H1 (cell line): Measurements from ENCODE around the gene LPP. TPM values are rescaled to one million over a fixed set of nuclear protein-coding genes. Genes with fewer than 3 reads are reported as not detected.

Experiments
- CTCF ChIA-PET: fragments of 300-600 bp; sonication (Branson Sonifier 250); formaldehyde crosslinking; loops from one replicate; lab custom pipeline; 2021; ENCODE audit not compliant: partially characterized antibody; lab: Charles Lee
- POLR2A ChIA-PET: fragments of 300-600 bp; sonication (Branson Sonifier 250); formaldehyde crosslinking; loops from one replicate; lab custom pipeline; 2021; ENCODE audit warnings: inconsistent platforms; ENCODE audit not compliant: partially characterized antibody; lab: Charles Lee
- DNase-seq, 2 experiments: peaks; one replicate each; pipeline versions ENCODE4 v3.0.0 to v3.0.0-alpha.2; 2010 to 2022; ENCODE audit warnings: low spot score in 2 of 2, low read depth in 1 of 2, mixed read lengths in 1 of 2
- FAIRE-seq: peaks from 2 replicates; lab custom pipeline; 2011; peaks lifted over from hg19 to GRCh38; lab: Jason Lieb, UNC
- H2AFZ ChIP-seq: 2 replicates; pipeline ENCODE4 v1.8.1; 2012; ENCODE audit warnings: low read length, inconsistent platforms
- H2AK5ac ChIP-seq: 2 replicates; pipeline ENCODE4 v1.6.1; 2013; ENCODE audit warnings: low read depth, low read length
- H2BK120ac ChIP-seq: replicated peaks from 2 replicates; pipeline ENCODE3; 2013; ENCODE audit warnings: low read depth, low read length, inconsistent platforms
- H2BK12ac ChIP-seq: 2 replicates; pipeline ENCODE4 v1.6.1; 2013; ENCODE audit warnings: low read depth, low read length
- H2BK15ac ChIP-seq: 2 replicates; pipeline ENCODE4 v1.6.1; 2013; ENCODE audit warnings: low read length
- H2BK20ac ChIP-seq: 2 replicates; pipeline ENCODE4 v1.6.1; 2013; ENCODE audit warnings: low read length
- H2BK5ac ChIP-seq: 2 replicates; pipeline ENCODE4 v1.6.1; 2013; ENCODE audit warnings: low read depth, low read length
- H3K14ac ChIP-seq: 2 replicates; pipeline ENCODE4 v1.6.1; 2013; ENCODE audit warnings: inconsistent platforms; ENCODE audit not compliant: insufficient read length
- H3K18ac ChIP-seq: 2 replicates; pipeline ENCODE4 v1.6.1; 2013; ENCODE audit warnings: low read length; ENCODE audit errors: extremely low read depth
- H3K23ac ChIP-seq: 2 replicates; pipeline ENCODE4 v1.6.1; 2013; ENCODE audit warnings: inconsistent platforms; ENCODE audit not compliant: insufficient read length
- H3K23me2 ChIP-seq: 2 replicates; pipeline ENCODE4 v1.6.1; 2013; ENCODE audit warnings: low read depth, low read length
- H3K27ac ChIP-seq: 2 replicates; pipeline ENCODE4 v1.6.1; 2011; ENCODE audit warnings: low read depth, low read length, inconsistent platforms
- H3K27me3 ChIP-seq, 4 experiments: replicated peaks in 1 of 4; 1 replicate in 1 of 4; 2 replicates in 3 of 4; pipeline versions ENCODE4 v1.6.1 to v1.8.1; 2011 to 2013; ENCODE audit warnings: low read length in 3 of 4, mild to moderate bottlenecking in 3 of 4, inconsistent platforms in 2 of 4, mixed read lengths in 2 of 4, moderate library complexity in 1 of 4; ENCODE audit not compliant: control insufficient read depth in 3 of 4, insufficient read depth in 3 of 4; ENCODE audit errors: extremely low read depth in 1 of 4
- H3K36me3 ChIP-seq, 4 experiments: 2 replicates each; pipeline versions ENCODE4 v1.6.1 to v1.8.1; 2011 to 2013; ENCODE audit warnings: mild to moderate bottlenecking in 4 of 4, low read length in 3 of 4, moderate library complexity in 2 of 4, control low read depth in 1 of 4, inconsistent platforms in 1 of 4; ENCODE audit not compliant: insufficient read depth in 4 of 4, control insufficient read depth in 2 of 4
- H3K4ac ChIP-seq: replicated peaks from 2 replicates; pipeline ENCODE3; 2013; ENCODE audit warnings: low read length, low read depth, mixed read lengths, inconsistent platforms; ENCODE audit not compliant: insufficient read length
- H3K4me1 ChIP-seq, 4 experiments: replicated peaks in 1 of 4; 1 replicate in 1 of 4; 2 replicates in 3 of 4; pipeline versions ENCODE4 v1.6.1 to v1.8.1; 2011 to 2013; ENCODE audit warnings: low read length in 3 of 4, inconsistent platforms in 2 of 4, mixed read lengths in 1 of 4; ENCODE audit not compliant: insufficient read depth in 4 of 4, control insufficient read depth in 3 of 4
- H3K4me2 ChIP-seq, 2 experiments: 2 replicates each; pipeline versions ENCODE4 v1.6.1 to v1.8.1; 2011 to 2013; ENCODE audit warnings: low read depth in 2 of 2, low read length in 2 of 2, control low read depth in 1 of 2, inconsistent platforms in 1 of 2, mild to moderate bottlenecking in 1 of 2; ENCODE audit not compliant: insufficient read depth in 1 of 2
- H3K4me3 ChIP-seq, 4 experiments: fragments of 200-600, 300-600 bp in 1 of 4; sonication (generic), shearing (Covaris generic), sonication (Bioruptor Twin) in 1 of 4; 2 replicates each; pipeline versions ENCODE4 v1.5.1 to v1.8.1; 2011 to 2016; ENCODE audit warnings: low read length in 4 of 4, low read depth in 3 of 4, control low read depth in 2 of 4, inconsistent platforms in 2 of 4, mild to moderate bottlenecking in 2 of 4, mixed read lengths in 1 of 4, moderate library complexity in 1 of 4; ENCODE audit not compliant: insufficient read depth in 2 of 4; ENCODE audit errors: extremely low read depth in 1 of 4
- H3K56ac ChIP-seq: replicated peaks from 2 replicates; pipeline ENCODE3; 2013; ENCODE audit warnings: low read depth, mild to moderate bottlenecking, mixed read lengths, low read length, inconsistent platforms; ENCODE audit not compliant: insufficient read length
- H3K79me1 ChIP-seq: 2 replicates; pipeline ENCODE4 v1.6.1; 2013; ENCODE audit warnings: low read depth, low read length, control low read depth
- H3K79me2 ChIP-seq, 2 experiments: 2 replicates each; pipeline versions ENCODE4 v1.6.1 to v1.8.1; 2012 to 2013; ENCODE audit warnings: low read length in 2 of 2, mild to moderate bottlenecking in 2 of 2, inconsistent platforms in 1 of 2; ENCODE audit not compliant: insufficient read depth in 2 of 2, control insufficient read depth in 1 of 2
- H3K9ac ChIP-seq, 4 experiments: replicated peaks in 1 of 4; 1 replicate in 1 of 4; 2 replicates in 3 of 4; pipeline versions ENCODE4 v1.6.1 to v1.8.1; 2011 to 2013; ENCODE audit warnings: low read depth in 3 of 4, low read length in 3 of 4, control low read depth in 2 of 4, mild to moderate bottlenecking in 2 of 4, moderate library complexity in 2 of 4, inconsistent platforms in 1 of 4; ENCODE audit errors: extremely low read depth in 1 of 4
- H3K9me3 ChIP-seq, 2 experiments: 2 replicates each; pipeline versions ENCODE4 v1.6.1 to v1.8.1; 2012 to 2013; ENCODE audit warnings: mild to moderate bottlenecking in 2 of 2, moderate library complexity in 2 of 2, control low read depth in 1 of 2, inconsistent platforms in 1 of 2, low read depth in 1 of 2, low read length in 1 of 2, mixed read lengths in 1 of 2; ENCODE audit not compliant: insufficient read depth in 2 of 2
- H4K20me1 ChIP-seq, 2 experiments: replicated peaks in 1 of 2; 2 replicates each; pipeline versions ENCODE3 to v1.8.1; 2011 to 2013; ENCODE audit warnings: inconsistent platforms in 2 of 2, low read length in 2 of 2, mild to moderate bottlenecking in 1 of 2; ENCODE audit not compliant: insufficient read depth in 2 of 2, control insufficient read depth in 1 of 2
- H4K5ac ChIP-seq: 2 replicates; pipeline ENCODE4 v1.6.1; 2013; ENCODE audit warnings: low read length, low read depth, mixed read lengths, inconsistent platforms; ENCODE audit not compliant: insufficient read length
- H4K8ac ChIP-seq: 2 replicates; pipeline ENCODE4 v1.8.0; 2013; ENCODE audit warnings: mild to moderate bottlenecking, moderate library complexity, low read length, inconsistent platforms; ENCODE audit not compliant: insufficient read depth; ENCODE audit errors: extremely low read depth
- H4K91ac ChIP-seq: replicated peaks from 2 replicates; pipeline ENCODE3; 2013; ENCODE audit warnings: low read length, mixed read lengths, inconsistent platforms; ENCODE audit not compliant: insufficient read length
- ASH2L ChIP-seq: fragments of 200-600, 300-600 bp; sonication (generic); IDR thresholded peaks from one replicate; pipeline ENCODE4 v1.7.1; 2017; ENCODE audit warnings: low read length
- CHD1 ChIP-seq: IDR thresholded peaks from 2 replicates; pipeline ENCODE4 v1.6.1; 2012; ENCODE audit warnings: low read depth, low read length, improper control_type of control experiment
- EP300 ChIP-seq, 2 experiments: IDR thresholded peaks; 1 replicate in 1 of 2; 2 replicates in 1 of 2; pipeline ENCODE4 v1.6.1; 2011 to 2012; ENCODE audit warnings: low read depth in 2 of 2, low read length in 2 of 2, mild to moderate bottlenecking in 2 of 2, borderline replicate concordance in 1 of 2, inconsistent platforms in 1 of 2, moderate library complexity in 1 of 2
- NANOG ChIP-seq: IDR thresholded peaks from 2 replicates; pipeline ENCODE4 v1.6.1; 2011; ENCODE audit warnings: low read length, low read depth, mild to moderate bottlenecking, inconsistent platforms; ENCODE audit not compliant: insufficient read depth, poor library complexity, severe bottlenecking
- PHF8 ChIP-seq: fragments of 200-600 bp; sonication (generic); conservative IDR thresholded peaks from 2 replicates; pipeline ENCODE4 v1.7.1; 2012; ENCODE audit warnings: low read depth, mild to moderate bottlenecking, inconsistent platforms, low read length, moderate library complexity
- SRF ChIP-seq: IDR thresholded peaks from 2 replicates; pipeline ENCODE4 v1.6.1; 2011; ENCODE audit warnings: mild to moderate bottlenecking, low read depth, low read length, moderate library complexity
- WGBS, 2 experiments: shearing (Covaris generic) in 1 of 2; methylation state at CpG; one replicate each; pipeline versions ENCODE4 v1.1.6 to v1.1.7; 2013 to 2015; ENCODE audit warnings: low lambda C conversion rate in 2 of 2, mixed read lengths in 2 of 2, inconsistent platforms in 1 of 2, low coverage in 1 of 2, missing lambda C conversion rate in 1 of 2; ENCODE audit not compliant: insufficient replicate concordance in 2 of 2, insufficient coverage in 1 of 2, insufficient read length in 1 of 2; ENCODE audit errors: extremely low coverage in 1 of 2, missing lambda C conversion rate in 1 of 2; 5-methylcytosine and 5-hydroxymethylcytosine counted together
- polyA plus RNA-seq, 7 experiments: library from polyadenylated mRNA; depleted of rRNA in 3 of 7; stranded (reverse) in 5 of 7; unstranded in 2 of 7; fragments of >200 nt in 5 of 7; fragments of 200-250 nt in 2 of 7; gene quantifications; 1 replicate in 5 of 7; 2 replicates in 1 of 7; 4 replicates in 1 of 7; pipeline versions ENCODE4 v1.2.1 to v1.2.3, GENCODE V29; 2011 to 2013; ENCODE audit warnings: missing spikeins in 2 of 7, mixed read lengths in 2 of 7
- total RNA-seq: library from RNA; stranded (reverse); fragmentation: NEBNext Ultra II Directional; extraction: Animal tissue kit (Norgen Biotek cat#: 25700); gene quantifications from 2 replicates; pipeline ENCODE4 v1.2.1, GENCODE V29; 2021
- TF ChIP-seq, protein P1 (sequence below): IDR thresholded peaks from 2 replicates; pipeline ENCODE4 v1.6.1; 2012; ENCODE audit warnings: inconsistent platforms

LPP gene
- total and polyA plus RNA-seq, 2 of the 8 experiments (the other 6 are each of a cell fraction or from before 2014, with no cell fraction given) = 10.0 to 53.3 TPM

DNA sequence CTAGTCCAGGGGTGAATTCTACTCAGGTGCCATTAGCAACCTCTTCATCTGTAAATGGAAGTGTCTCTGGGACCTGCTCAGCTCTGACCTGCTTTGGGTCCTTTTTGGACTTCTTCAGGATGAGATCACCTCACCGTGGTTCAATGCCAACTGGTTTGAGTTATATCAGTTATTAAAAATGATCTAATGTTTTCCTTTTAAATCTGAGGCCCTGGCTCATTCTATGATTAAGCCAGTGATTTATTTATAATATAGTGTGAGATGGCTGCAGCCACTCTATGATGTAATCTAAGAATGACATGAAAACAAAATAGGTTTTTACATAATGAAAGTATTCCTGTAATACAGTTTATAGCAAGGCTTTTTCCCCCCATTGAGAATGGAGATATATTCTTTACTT, 79.4 kb downstream of the LPP start:
- Histone ChIP-seq H3K18ac (no peak overlapping the region), H3K79me1 (no peaks in the 10 kb centered on the region; the same call in 1 of the 2 replicates), H4K8ac (no peak overlapping the region), H2BK120ac (no peak overlapping the region), H4K91ac (no peak overlapping the region), H3K4ac (no peak overlapping the region), H4K20me1 (no peaks in the 10 kb centered on the region), H2AK5ac (no peak overlapping the region), H3K56ac (no peak overlapping the region), H3K79me2 (peaks cover 0 to 4% of the 10 kb centered on the region in 2 experiments; a peak in 2 of 4 replicates), H3K23me2 (no peaks in the 10 kb centered on the region; the same call in 1 of the 2 replicates), H2BK5ac (no peak overlapping the region), H3K9me3 (no peaks in the 10 kb centered on the region), H3K4me2 (no peak overlapping the region), H4K5ac (no peak overlapping the region), H3K23ac (no peak overlapping the region), H2BK12ac (no peak overlapping the region), H3K14ac (no peak overlapping the region), H3K27me3 (no peaks in the 10 kb centered on the region), H3K36me3 (no peaks in the 10 kb centered on the region), H2AFZ (no peak overlapping the region), H2BK20ac (no peak overlapping the region), H3K4me3 (no peak overlapping the region), H3K27ac (no peak overlapping the region), H3K9ac (no peak overlapping the region), H2BK15ac (no peak overlapping the region), H3K4me1 (0 out of 7 replicates have a peak, but pooled peaks cover 0 to 2% (median 0%) of the 10 kb centered on the region in 4 experiments)
- TF ChIP-seq ASH2L (no peak), NANOG (no peak), SRF (no peak), EP300 (IDR thresholded peaks at IDR 0.05; ENCODE audit: borderline replicate concordance in 1 of 2, low read depth in 2 of 2, low read length in 2 of 2) (no peak), PHF8 (no peak), CHD1 (no peak)
- TF ChIP-seq, protein P1, sequence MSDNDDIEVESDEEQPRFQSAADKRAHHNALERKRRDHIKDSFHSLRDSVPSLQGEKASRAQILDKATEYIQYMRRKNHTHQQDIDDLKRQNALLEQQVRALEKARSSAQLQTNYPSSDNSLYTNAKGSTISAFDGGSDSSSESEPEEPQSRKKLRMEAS = no peak
- CTCF ChIA-PET = no interaction called here
- POLR2A ChIA-PET = no interaction called here
- no peak for DNase-seq
- 95% methylated on average over 1 of the region's 1 CpG; no CpG with 5 or more reads in 1 of the 2 experiments for WGBS, 2 experiments
- FAIRE-seq = no peak
